HG02571 (cell line): Measurements from ENCODE around the gene TARDBP.
"Not testable (repeated sequence)": the region's sequence is repeated elsewhere in the genome, so short reads cannot be mapped to it uniquely, and the experiment has no call there.

Source experiments
- ATAC-seq: cut with Tn5 transposase; IDR thresholded peaks from one replicate; pipeline ENCODE4 v1.9.1; 2021; ENCODE audit warnings: mild to moderate bottlenecking, moderate library complexity; ENCODE audit not compliant: unreplicated experiment

The TARDBP gene

DNA sequence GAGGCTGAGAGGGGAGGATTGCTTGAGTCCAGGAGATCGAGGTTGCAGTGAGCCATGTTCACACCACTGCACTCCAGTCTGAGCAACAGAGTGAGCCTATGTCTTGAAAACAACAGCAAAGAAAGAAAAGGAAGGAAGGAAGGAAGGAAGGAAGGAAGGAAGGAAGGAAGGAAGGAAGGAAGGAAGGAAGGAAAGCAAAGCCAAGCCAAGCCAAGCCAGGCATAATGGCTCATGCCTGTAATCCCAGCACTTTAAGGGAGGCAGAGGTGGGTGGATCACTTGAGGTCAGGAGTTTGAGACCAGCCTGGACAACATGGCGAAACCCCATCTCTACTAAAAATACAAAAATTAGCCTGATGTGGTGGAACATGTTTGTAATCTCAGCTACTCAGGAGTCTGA is 20.4 kb upstream of the TARDBP start:
- ATAC-seq, result not testable (repeated sequence)

GRCh38 chr1:10992864-10993263 is 19.6 kb upstream of the TARDBP start:
- no peak for ATAC-seq

DNA sequence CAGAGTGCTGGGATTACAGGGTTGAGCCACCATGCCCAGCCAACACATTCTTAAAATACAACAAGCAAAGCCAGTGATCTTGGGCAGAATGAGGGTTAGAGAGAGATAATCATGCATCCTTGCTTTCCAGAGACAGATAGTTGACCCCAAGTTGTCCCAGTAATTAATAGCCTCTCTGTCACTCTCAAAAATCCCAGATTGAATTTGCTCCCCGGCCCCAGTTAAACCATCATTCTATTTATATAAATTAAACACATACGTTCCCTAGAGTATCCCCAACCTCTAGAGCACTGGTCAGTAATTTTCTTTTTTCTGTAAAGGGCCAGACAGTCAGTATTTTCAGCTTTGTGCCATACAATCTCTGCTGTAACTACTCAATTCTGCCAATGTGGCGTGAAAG is 16.4 kb upstream of the TARDBP start:
- no peak for ATAC-seq

GRCh38 chr1:11000526-11000925 is 11.9 kb upstream of the TARDBP start:
- no peak for ATAC-seq

GRCh38 chr1:11013160-11013531 is 692 bp downstream of the TARDBP start:
- ATAC-seq, result no peak

DNA sequence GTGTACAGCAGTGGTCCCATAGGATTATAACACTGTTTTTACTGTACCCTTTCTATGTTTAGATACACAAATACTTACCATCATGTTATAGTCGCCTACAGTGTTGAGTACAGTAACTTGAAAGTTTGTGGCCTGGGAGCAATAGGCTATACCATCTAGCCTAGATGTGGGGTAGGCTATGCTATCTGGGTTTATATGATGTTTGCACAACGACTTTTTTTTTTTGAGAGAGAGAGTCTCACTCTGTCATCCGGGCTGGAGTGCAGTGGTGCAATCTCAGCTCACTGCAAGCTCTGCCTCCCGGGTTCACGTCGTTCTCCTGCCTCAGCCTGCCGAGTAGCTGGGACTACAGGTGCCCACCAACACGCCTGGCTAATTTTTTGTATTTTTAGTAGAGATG is 6.9 kb downstream of the TARDBP start:
- not testable (repeated sequence) for ATAC-seq

DNA sequence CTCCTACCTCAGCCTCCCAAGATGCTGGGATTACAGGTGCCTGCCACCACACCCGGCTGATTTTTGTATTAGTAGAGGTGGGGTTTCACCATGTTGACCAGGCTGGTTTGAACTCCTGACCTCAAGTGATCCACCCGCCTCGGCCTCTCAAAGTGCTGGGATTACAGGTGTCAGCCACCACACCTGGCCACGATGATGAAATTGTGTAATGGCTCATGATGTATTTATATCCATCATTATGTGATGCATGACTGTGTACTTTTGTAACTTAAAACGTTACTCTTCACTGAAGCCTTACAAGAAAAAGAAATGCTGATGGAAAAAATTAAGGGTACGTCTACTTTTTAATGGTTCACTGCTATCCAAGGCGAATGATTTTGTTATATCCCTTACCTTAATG is 7.5 kb downstream of the TARDBP start:
- ATAC-seq, result no peak

GRCh38 chr1:11023201-11023600 is 10.7 kb downstream of the TARDBP start:
- no peak for ATAC-seq

DNA sequence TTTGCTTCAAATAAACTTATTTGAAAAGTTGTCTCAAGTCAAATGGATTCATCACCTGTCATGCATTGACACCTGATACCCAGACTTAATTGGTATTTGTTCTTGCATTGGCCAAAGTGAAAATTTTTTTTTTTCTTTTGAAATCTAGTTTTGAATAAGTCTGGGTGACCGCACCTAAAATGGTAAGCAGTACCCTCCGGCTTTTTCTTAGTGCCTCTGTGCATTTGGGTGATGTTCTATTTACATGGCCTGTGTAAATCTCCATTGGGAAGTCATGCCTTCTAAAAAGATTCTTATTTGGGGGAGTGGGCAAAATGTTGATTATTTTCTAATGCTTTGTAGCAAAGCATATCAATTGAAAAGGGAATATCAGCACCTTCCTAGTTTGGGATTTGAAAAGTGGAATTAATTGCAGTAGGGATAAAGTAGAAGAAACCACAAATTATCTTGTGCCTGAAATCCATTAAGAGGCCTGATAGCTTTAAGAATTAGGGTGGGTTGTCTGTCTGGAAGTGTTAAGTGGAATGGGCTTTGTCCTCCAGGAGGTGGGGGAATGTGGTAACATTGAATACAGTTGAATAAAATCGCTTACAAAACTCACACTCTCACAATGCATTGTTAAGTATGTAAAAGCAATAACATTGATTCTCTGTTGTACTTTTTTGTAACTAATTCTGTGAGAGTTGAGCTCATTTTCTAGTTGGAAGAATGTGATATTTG is 11.9 kb downstream of the TARDBP start:
- no peak for ATAC-seq

GRCh38 chr1:11024874-11025203 is 12.4 kb downstream of the TARDBP start:
- ATAC-seq, result no peak

- no peak for ATAC-seq
Measured at GRCh38 chr1:11025618-11026017, 13.2 kb downstream of the TARDBP start.

- ATAC-seq, result no peak
Measured at GRCh38 chr1:11026052-11026451, 13.6 kb downstream of the TARDBP start.

GRCh38 chr1:11026903-11027302 is 14.4 kb downstream of the TARDBP start:
- ATAC-seq, result no peak

GRCh38 chr1:11027316-11027715 is 14.9 kb downstream of the TARDBP start:
- ATAC-seq, result no peak

DNA sequence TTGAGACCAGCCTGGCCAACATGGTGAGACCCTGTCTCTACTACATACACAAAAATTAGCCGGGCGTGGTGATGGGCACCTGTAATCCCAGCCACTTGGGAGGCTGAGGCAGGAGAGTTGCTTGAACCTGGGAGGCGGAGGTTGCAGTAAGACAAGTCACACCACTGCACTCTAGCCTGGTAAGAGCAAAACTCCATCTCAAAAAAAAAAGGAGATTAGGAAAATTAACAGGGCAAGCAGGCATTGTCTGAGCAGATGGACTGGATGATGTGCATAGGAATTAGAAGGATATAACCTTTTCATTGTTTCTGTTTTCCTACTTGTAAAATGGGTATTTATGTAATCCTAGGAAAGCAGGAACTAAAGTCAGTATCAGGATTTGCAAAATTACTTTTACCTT is 15.6 kb downstream of the TARDBP start:
- ATAC-seq, result no peak

DNA sequence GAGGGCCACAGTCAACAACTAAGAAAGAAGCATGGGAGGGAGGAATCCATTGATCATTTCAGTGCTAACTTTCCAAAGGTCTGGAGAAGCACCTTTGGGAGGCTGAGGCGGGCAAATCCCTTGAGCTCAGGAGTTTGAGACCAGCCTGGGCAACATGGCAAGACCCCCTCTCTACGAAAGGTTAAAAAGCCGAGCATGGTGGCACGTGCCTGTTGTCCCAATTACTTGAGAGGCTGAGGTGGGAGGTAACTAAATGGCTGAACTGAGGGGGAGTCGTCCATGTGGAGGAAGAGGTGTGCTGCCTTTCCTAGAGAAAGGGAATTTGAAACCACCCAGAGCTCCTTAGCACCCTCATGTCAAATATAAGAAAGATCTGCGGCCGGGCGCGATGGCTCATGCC is 18.4 kb downstream of the TARDBP start:
- ATAC-seq, result no peak

GRCh38 chr1:11031624-11032262 is 19.3 kb downstream of the TARDBP start:
- ATAC-seq, result no peak

DNA sequence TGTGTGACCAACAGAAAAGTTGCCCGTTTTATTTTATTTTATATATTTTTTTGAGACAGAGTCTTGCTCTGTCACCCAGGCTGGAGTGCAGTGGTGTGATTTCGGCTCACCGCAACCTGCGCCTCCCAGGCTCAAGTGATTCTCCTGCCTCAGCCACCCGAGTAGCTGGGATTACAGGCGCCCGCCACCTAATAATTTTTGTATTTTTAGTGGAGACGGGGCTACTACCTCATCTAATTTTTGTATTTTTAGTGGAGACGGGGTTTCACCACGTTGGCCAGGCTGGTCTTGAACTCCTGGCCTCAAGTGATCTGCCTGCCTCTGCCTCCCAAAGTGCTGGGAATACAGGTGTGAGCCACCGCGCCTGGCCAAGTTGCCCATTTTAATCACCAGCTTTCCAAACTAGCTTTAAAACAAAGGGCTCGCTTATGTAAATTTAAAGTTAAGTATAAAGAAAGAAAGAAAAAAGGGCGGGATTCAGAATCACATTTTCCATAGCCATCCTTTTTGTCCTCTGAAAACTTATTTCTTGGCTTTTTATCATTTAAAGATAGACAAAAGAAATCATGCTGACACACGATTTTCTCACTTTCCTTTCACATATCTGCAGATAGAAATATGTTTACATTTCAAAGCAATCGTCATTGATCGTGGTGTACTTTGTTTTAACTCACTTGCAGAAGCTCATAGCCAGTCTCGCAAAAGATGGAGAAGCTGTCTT is 24.7 kb downstream of the TARDBP start:
- ATAC-seq, result not testable (repeated sequence)

- no peak for ATAC-seq
Measured at GRCh38 chr1:11037740-11038182, 25.3 kb downstream of the TARDBP start.

GRCh38 chr1:11039351-11040104 is 27.1 kb downstream of the TARDBP start:
- ATAC-seq, result no peak

GRCh38 chr1:11040105-11040429 is 27.6 kb downstream of the TARDBP start:
- ATAC-seq, result not testable (repeated sequence)

DNA sequence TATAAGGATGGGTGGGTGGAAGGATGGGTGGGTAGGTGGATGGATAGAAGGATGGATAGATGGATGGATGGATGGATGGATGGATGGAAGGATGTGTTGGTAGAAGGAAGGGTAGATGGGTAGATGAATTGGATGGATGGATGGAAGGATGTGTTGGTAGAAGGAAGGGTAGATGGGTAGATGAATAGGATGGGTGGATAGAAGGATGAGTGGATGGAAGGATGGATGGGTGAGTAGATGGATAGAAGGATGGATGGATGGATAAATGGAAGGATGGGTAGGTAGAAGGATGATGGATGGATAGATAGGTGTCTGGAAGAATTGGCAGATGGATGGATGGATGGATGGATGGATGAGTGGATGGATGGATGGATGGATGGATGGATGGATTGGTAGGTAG is 28.6 kb downstream of the TARDBP start:
- ATAC-seq, result no peak
